ENCODE results near the gene RANBP10.

Gene RANBP10

DNA sequence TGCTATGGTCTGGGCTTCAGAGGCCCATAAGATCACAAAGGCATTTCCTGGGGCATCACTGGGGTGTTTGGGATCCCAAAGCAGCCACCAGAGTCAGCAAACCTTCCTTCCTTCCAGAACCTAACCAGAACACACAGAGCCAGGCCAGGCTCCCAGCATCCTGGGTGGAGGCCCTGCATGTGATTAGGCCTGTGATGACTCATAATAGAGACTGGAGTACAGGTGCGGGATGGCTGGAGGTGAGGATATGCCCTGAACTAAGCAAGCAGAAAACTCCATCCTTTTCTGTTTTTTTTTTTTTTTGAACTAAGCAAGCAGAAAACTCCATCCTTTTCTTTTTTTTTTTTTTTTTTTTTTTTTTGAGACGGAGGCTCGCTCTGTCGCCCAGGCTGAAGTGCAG lies 69.5 kb downstream of the RANBP10 start:
- H3K27me3 ChIP-seq (ENCODE audit: control insufficient read depth, insufficient read depth, low read length) = no peaks in the 10 kb centered on the region
- H3K36me3 ChIP-seq (ENCODE audit: control insufficient read depth, insufficient read depth, low read length) = peaks cover 31% of the 10 kb centered on the region
- no peak overlapping the region for H3K9ac ChIP-seq (ENCODE audit: low read length)
- no peak overlapping the region for H3K27ac ChIP-seq (ENCODE audit: low read depth, low read length)
- H3K4me3 ChIP-seq (ENCODE audit: low read depth, low read length) = no peak overlapping the region
- no peaks in the 10 kb centered on the region for H3K4me1 ChIP-seq (ENCODE audit: control insufficient read depth, insufficient read depth, low read length)
- no peaks in the 10 kb centered on the region for H3K9me3 ChIP-seq (ENCODE audit: control insufficient read depth, insufficient read depth, low read depth, low read length)

- Histone ChIP-seq H3K9me3 (ENCODE audit: control insufficient read depth, insufficient read depth, low read depth, low read length) (no peaks in the 10 kb centered on the region), H3K4me3 (ENCODE audit: low read depth, low read length) (no peak overlapping the region), H3K27me3 (ENCODE audit: control insufficient read depth, insufficient read depth, low read length) (no peaks in the 10 kb centered on the region), H3K9ac (ENCODE audit: low read length) (no peak overlapping the region), H3K27ac (ENCODE audit: low read depth, low read length) (no peak overlapping the region), H3K36me3 (ENCODE audit: control insufficient read depth, insufficient read depth, low read length) (peaks cover 31% of the 10 kb centered on the region), H3K4me1 (ENCODE audit: control insufficient read depth, insufficient read depth, low read length) (no peaks in the 10 kb centered on the region)
These were observed 71.6 kb downstream of the RANBP10 start for GRCh38 chr16:67734731-67735201.

DNA sequence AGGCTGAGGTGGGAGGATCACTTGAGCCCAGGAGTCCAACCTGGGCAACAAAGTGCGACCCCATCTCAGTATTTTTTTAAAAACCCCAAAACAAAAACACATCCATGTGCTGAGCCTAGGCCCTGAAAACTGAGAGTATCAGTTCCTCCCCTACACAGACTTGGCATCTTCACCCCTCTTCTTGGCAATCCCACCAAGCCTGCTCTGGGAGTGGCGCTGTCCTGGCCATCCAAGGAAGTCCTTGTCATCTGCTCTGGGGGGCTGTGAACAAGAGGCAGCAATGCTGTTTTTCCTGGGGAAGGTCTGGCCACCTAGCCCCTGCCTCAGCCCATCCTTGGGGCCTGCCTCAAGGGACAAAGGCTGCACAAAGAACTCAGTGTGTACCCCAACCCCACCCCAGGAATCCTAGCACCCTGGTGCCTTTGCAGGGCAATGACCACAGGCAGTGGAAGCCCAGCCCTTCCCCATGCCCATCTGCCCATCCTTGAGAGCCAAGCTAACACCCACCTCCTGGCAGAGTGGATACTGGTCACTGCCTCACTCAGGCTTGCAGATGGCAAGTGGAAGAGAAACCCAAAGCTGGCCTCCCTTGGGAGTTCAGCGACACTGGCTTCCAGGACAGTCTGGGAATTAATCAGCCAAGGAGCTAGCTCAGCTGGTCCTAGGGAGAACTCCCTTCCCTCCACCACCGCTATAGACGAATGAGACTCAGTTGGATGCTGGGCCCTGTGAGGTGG lies 72.5 kb downstream of the RANBP10 start:
- Histone ChIP-seq H3K9ac (ENCODE audit: low read length) (no peak overlapping the region), H3K9me3 (ENCODE audit: control insufficient read depth, insufficient read depth, low read depth, low read length) (no peaks in the 10 kb centered on the region), H3K4me1 (ENCODE audit: control insufficient read depth, insufficient read depth, low read length) (no peaks in the 10 kb centered on the region), H3K36me3 (ENCODE audit: control insufficient read depth, insufficient read depth, low read length) (peaks cover 36% of the 10 kb centered on the region), H3K4me3 (ENCODE audit: low read depth, low read length) (no peak overlapping the region), H3K27me3 (ENCODE audit: control insufficient read depth, insufficient read depth, low read length) (no peaks in the 10 kb centered on the region), H3K27ac (ENCODE audit: low read depth, low read length) (no peak overlapping the region)

DNA sequence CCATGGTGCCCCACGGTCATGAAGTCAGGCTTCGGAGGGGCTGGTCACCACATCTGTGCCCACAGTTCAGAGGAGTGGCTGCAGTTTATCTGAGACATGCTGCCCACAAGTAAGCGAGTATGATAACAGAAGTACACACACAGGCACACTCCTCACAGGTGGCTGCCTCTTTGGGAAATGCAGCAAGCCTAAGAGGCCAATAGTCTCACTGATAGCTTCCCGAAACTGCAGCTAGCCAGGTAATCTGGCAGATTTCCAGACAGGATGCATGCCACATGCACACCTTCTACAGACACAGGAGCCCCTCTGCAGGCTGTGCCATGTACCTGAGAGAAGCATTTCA lies 74.6 kb downstream of the RANBP10 start:
- Histone ChIP-seq H3K9me3 (ENCODE audit: control insufficient read depth, insufficient read depth, low read depth, low read length) (no peaks in the 10 kb centered on the region), H3K27me3 (ENCODE audit: control insufficient read depth, insufficient read depth, low read length) (no peaks in the 10 kb centered on the region), H3K4me1 (ENCODE audit: control insufficient read depth, insufficient read depth, low read length) (no peaks in the 10 kb centered on the region), H3K9ac (ENCODE audit: low read length) (no peak overlapping the region), H3K36me3 (ENCODE audit: control insufficient read depth, insufficient read depth, low read length) (peaks cover 58% of the 10 kb centered on the region), H3K27ac (ENCODE audit: low read depth, low read length) (no peak overlapping the region), H3K4me3 (ENCODE audit: low read depth, low read length) (no peak overlapping the region)

DNA sequence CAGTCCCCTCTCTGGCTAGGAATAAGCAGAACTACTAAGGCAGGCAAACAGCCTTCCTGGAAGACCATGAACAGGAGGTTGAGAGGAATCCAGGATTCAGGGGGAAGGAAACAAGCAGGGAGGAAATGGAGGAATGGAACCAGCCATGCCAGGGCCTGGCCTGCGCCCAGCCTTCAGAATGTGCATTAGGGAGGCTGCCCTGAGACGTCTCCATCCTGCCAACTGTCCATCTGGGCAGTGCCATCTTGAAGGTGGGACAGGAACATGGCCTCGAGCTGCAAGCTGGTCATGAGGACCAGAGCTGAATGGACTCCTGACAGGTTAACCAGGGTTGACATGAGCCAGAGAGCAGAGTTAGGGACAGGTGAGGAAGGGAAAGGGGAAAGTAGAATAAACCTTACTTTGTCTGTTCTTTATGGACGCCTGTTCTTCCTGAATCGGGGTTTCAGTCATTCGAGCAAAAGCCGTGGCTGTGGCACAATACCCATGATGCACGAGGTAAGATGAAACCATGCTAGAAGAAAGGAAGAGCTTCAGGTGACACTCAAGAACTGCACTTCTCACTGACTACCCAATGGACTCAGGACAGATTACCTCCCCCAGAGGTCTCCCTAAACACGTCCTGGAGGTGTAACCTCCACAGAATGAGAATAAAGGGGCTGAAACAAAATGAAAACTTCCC lies 75.1 kb downstream of the RANBP10 start:
- H3K9me3 ChIP-seq (ENCODE audit: control insufficient read depth, insufficient read depth, low read depth, low read length) = no peaks in the 10 kb centered on the region
- H3K9ac ChIP-seq (ENCODE audit: low read length) = no peak overlapping the region
- no peak overlapping the region for H3K4me3 ChIP-seq (ENCODE audit: low read depth, low read length)
- H3K27me3 ChIP-seq (ENCODE audit: control insufficient read depth, insufficient read depth, low read length) = no peaks in the 10 kb centered on the region
- no peak overlapping the region for H3K27ac ChIP-seq (ENCODE audit: low read depth, low read length)
- peaks cover 63% of the 10 kb centered on the region for H3K36me3 ChIP-seq (ENCODE audit: control insufficient read depth, insufficient read depth, low read length)
- H3K4me1 ChIP-seq (ENCODE audit: control insufficient read depth, insufficient read depth, low read length) = no peaks in the 10 kb centered on the region

DNA sequence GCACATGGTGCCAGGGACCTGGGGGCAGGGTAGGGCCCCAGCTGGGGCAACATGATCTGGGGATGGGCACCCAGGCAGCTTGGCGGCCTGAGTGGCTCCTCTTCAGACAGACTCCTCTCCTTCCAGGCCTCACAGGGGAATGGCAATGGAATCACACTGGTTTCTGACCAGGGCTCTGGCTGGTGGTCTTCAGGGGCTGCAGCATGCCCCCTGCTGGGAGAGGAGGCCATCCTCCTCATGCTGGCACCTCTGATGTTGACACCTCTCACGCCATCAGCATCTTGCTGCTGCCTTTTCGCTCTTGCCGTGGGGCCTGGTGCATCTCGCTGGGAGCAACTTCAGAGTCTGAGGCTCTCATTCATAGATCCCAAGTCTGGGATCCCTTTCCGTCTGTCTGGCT lies 76.0 kb downstream of the RANBP10 start:
- Histone ChIP-seq H3K9me3 (ENCODE audit: control insufficient read depth, insufficient read depth, low read depth, low read length) (no peaks in the 10 kb centered on the region), H3K27ac (ENCODE audit: low read depth, low read length) (no peak overlapping the region), H3K36me3 (ENCODE audit: control insufficient read depth, insufficient read depth, low read length) (peaks cover 69% of the 10 kb centered on the region), H3K4me3 (ENCODE audit: low read depth, low read length) (no peak overlapping the region), H3K9ac (ENCODE audit: low read length) (no peak overlapping the region), H3K4me1 (ENCODE audit: control insufficient read depth, insufficient read depth, low read length) (no peaks in the 10 kb centered on the region), H3K27me3 (ENCODE audit: control insufficient read depth, insufficient read depth, low read length) (no peaks in the 10 kb centered on the region)

DNA sequence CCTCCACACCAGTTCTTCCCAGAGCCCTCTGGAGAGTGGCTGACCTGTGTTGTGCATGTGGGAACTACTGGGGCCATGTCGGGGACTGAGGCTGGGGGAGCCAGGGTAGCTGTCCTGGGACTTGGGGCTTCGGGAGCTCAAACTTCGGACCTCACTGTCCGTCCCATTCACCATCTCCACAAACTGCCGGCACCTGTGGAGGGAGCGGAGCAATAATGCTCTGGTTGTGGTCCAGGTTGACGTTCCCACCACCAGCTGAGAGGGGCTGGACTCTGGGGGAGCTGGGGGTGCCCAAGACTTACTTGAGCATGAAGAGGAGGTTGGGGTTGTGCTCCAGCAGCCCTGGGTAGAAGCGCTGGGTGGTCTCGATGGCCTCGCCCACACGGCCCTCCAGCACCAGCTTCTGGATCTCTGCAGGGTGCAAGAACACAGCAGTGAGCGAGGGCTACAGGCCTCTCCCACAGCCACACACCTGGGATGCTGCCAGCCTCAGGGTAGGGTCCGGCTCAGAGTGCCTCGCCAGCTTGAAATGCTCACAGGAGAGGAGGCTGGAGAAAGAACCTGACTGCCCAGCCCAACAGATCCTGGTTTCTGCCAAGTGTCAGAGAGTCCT lies 76.6 kb downstream of the RANBP10 start:
- H3K27me3 ChIP-seq (ENCODE audit: control insufficient read depth, insufficient read depth, low read length) = no peaks in the 10 kb centered on the region
- H3K9me3 ChIP-seq (ENCODE audit: control insufficient read depth, insufficient read depth, low read depth, low read length) = no peaks in the 10 kb centered on the region
- no peak overlapping the region for H3K27ac ChIP-seq (ENCODE audit: low read depth, low read length)
- H3K4me1 ChIP-seq (ENCODE audit: control insufficient read depth, insufficient read depth, low read length) = no peaks in the 10 kb centered on the region
- peaks cover 70% of the 10 kb centered on the region for H3K36me3 ChIP-seq (ENCODE audit: control insufficient read depth, insufficient read depth, low read length)
- no peak overlapping the region for H3K9ac ChIP-seq (ENCODE audit: low read length)
- no peak overlapping the region for H3K4me3 ChIP-seq (ENCODE audit: low read depth, low read length)

DNA sequence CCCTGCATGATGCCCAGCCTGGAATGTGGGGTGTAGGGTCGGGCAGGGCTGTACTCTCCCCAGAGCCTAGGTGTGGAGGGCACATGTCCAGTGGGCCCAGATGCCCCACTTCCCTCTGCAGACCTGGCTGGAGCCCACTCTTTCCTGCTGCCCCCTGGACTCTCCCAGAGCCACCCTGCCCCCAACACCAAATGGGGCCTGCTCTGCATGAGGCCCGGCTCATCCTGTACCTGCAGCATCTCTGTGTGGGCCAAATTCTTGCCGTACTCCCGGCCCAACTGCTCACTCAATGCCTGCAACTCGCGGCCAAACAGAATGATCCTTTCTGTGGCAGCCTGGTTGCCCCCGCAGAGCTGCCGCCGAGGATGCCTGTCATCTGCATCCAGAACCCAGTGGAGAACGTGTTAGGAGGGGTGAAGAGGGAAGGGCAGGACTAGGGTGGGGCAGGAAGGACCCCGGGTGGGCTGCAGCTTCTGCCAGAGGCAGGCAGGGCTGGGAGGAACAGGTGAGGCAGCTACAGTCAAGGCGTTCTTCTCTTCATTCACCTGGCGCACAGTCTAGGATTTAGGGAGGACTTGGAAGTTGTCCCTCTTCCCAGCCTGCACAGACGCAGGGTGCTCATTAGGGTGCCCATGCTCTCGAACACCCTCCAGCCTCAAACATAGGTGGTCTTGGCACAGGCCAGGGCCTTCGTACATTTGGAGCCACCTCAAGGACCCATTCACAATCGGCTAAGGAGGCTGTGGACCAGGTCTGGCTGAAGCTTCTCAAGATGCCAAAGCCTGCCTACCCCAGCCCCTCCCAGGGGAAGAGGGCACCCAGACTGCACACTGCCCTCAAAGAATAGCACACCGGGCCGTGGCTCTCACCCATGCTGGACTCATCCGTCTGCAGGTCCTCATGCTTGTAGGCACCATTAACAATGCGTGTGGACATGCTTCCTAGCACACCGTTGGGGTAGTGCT lies 78.6 kb downstream of the RANBP10 start:
- Histone ChIP-seq H3K27ac (ENCODE audit: low read depth, low read length) (no peak overlapping the region), H3K9me3 (ENCODE audit: control insufficient read depth, insufficient read depth, low read depth, low read length) (no peaks in the 10 kb centered on the region), H3K4me3 (ENCODE audit: low read depth, low read length) (no peak overlapping the region), H3K27me3 (ENCODE audit: control insufficient read depth, insufficient read depth, low read length) (no peaks in the 10 kb centered on the region), H3K36me3 (ENCODE audit: control insufficient read depth, insufficient read depth, low read length) (peaks cover 67% of the 10 kb centered on the region), H3K4me1 (ENCODE audit: control insufficient read depth, insufficient read depth, low read length) (no peaks in the 10 kb centered on the region), H3K9ac (ENCODE audit: low read length) (no peak overlapping the region)

- Histone ChIP-seq H3K36me3 (ENCODE audit: control insufficient read depth, insufficient read depth, low read length) (peaks cover 67% of the 10 kb centered on the region), H3K27me3 (ENCODE audit: control insufficient read depth, insufficient read depth, low read length) (no peaks in the 10 kb centered on the region), H3K27ac (ENCODE audit: low read depth, low read length) (no peak overlapping the region), H3K4me3 (ENCODE audit: low read depth, low read length) (no peak overlapping the region), H3K4me1 (ENCODE audit: control insufficient read depth, insufficient read depth, low read length) (no peaks in the 10 kb centered on the region), H3K9ac (ENCODE audit: low read length) (no peak overlapping the region), H3K9me3 (ENCODE audit: control insufficient read depth, insufficient read depth, low read depth, low read length) (no peaks in the 10 kb centered on the region)
These were observed 80.0 kb downstream of the RANBP10 start for GRCh38 chr16:67726106-67727034.

DNA sequence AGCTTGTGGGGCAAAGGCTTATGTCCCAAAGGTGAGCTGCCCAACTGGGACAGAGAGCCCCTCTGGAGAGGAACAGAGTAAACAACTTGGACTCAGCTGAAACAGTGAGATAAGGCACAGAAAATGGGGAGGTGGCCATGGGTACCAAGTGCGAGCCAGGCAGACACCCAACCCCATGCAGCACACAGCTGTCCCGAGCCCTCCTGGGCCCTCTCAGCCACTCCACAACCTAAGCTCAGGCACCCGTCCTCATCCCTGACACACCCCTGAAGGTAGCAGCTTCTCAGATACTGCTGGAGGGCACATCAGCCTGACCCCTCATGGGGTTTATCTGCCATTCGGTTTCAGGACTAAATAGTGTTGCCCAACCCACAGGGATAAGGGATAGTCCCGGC lies 82.5 kb downstream of the RANBP10 start:
- H3K27ac ChIP-seq (ENCODE audit: low read depth, low read length) = no peak overlapping the region
- no peak overlapping the region for H3K9ac ChIP-seq (ENCODE audit: low read length)
- peaks cover 8% of the 10 kb centered on the region for H3K4me1 ChIP-seq (ENCODE audit: control insufficient read depth, insufficient read depth, low read length)
- H3K4me3 ChIP-seq (ENCODE audit: low read depth, low read length) = no peak overlapping the region
- H3K36me3 ChIP-seq (ENCODE audit: control insufficient read depth, insufficient read depth, low read length) = peaks cover 43% of the 10 kb centered on the region
- no peaks in the 10 kb centered on the region for H3K27me3 ChIP-seq (ENCODE audit: control insufficient read depth, insufficient read depth, low read length)
- no peaks in the 10 kb centered on the region for H3K9me3 ChIP-seq (ENCODE audit: control insufficient read depth, insufficient read depth, low read depth, low read length)
